A549 (cell line): ENCODE data around the gene IGSF9B.

Experiments used
- BHLHE40 ChIP-seq: IDR thresholded peaks from 2 replicates; pipeline ENCODE4 v1.6.1; 2012; ENCODE audit warnings: low read depth, low read length, inconsistent platforms
- CHD2 ChIP-seq: fragments of 150-350 bp; IDR thresholded peaks from 2 replicates; pipeline ENCODE4 v1.6.1; 2014; ENCODE audit warnings: low read length; ENCODE audit not compliant: partially characterized antibody
- EP300 ChIP-seq, 2 experiments: fragments of >200 bp; sonication (Bioruptor Twin); formaldehyde crosslinking; IDR thresholded peaks; 2 replicates in 1 of 2; 3 replicates in 1 of 2; pipeline ENCODE4 v1.6.1; 2016 to 2017
- HDAC2 ChIP-seq: fragments of 200-600 bp; sonication (generic); IDR thresholded peaks from 2 replicates; pipeline ENCODE4 v1.6.1; 2016
- KDM1A ChIP-seq: fragments of 200-600 bp; sonication (generic); IDR thresholded peaks from 2 replicates; pipeline ENCODE4 v1.6.1; 2016; ENCODE audit warnings: low read depth, mild to moderate bottlenecking
- NFE2L2 ChIP-seq: fragments of 150-350 bp; conservative IDR thresholded peaks from 2 replicates; pipeline ENCODE4 v1.6.1; 2014; ENCODE audit warnings: low read length
- POLR2A ChIP-seq: IDR thresholded peaks from 2 replicates; pipeline ENCODE4 v1.6.1; 2012; ENCODE audit warnings: mild to moderate bottlenecking, low read length
- SMC3 ChIP-seq: fragments of >200 bp; sonication (Bioruptor Twin); formaldehyde crosslinking; IDR thresholded peaks from 3 replicates; pipeline ENCODE4 v1.6.1; 2018; ENCODE audit warnings: inconsistent platforms
- TF ChIP-seq, protein P1 (sequence below): fragments of >200 bp; sonication (Bioruptor Twin); formaldehyde crosslinking; IDR thresholded peaks from 3 replicates; pipeline ENCODE4 v1.5.1; 2016

GRCh38 chr11:133902506-133902905 lies 54.3 kb downstream of the IGSF9B start:
- no peak for TF ChIP-seq CHD2
- TF ChIP-seq, protein P1, sequence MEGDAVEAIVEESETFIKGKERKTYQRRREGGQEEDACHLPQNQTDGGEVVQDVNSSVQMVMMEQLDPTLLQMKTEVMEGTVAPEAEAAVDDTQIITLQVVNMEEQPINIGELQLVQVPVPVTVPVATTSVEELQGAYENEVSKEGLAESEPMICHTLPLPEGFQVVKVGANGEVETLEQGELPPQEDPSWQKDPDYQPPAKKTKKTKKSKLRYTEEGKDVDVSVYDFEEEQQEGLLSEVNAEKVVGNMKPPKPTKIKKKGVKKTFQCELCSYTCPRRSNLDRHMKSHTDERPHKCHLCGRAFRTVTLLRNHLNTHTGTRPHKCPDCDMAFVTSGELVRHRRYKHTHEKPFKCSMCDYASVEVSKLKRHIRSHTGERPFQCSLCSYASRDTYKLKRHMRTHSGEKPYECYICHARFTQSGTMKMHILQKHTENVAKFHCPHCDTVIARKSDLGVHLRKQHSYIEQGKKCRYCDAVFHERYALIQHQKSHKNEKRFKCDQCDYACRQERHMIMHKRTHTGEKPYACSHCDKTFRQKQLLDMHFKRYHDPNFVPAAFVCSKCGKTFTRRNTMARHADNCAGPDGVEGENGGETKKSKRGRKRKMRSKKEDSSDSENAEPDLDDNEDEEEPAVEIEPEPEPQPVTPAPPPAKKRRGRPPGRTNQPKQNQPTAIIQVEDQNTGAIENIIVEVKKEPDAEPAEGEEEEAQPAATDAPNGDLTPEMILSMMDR: no peak
- TF ChIP-seq SMC3: no peak
- TF ChIP-seq EP300 (IDR thresholded peaks at IDR 0.05): no peak
- TF ChIP-seq BHLHE40: no peak
- no peak for TF ChIP-seq HDAC2
- TF ChIP-seq NFE2L2: no peak
- no peak for TF ChIP-seq POLR2A
- no peak for TF ChIP-seq KDM1A
